ENCODE data around the gene SMIM3.

GRCh38 chr5:150734579-150735384, 43.8 kb upstream of the SMIM3 start:
- TF ChIP-seq CTCF (conservative IDR thresholded peaks at IDR 0.05; ENCODE audit: low read depth, low read length) (no peak; the same call in 1 of the 2 replicates), EZH2phosphoT487 (IDR thresholded peaks at IDR 0.05; ENCODE audit: borderline replicate concordance, low read length) (no peak), EZH2 (IDR thresholded peaks at IDR 0.05; ENCODE audit: low read length, unreplicated experiment) (no peak)
